T-helper 17 cell (primary cell): ENCODE data around the gene BNIP5. TPM values are rescaled to one million over a fixed set of nuclear protein-coding genes. Genes with fewer than 3 reads are reported as not detected.

Experiments used
- ATAC-seq: fragments of 150-1000 bp; cut with Tn5 transposase; 2 replicates; pipeline ENCODE4 v1.10.0; 2021; ENCODE audit warnings: mild to moderate bottlenecking, moderate library complexity
- DNase-seq, 3 donors: peaks; one replicate each; pipeline versions ENCODE4 v3.0.0 to v3.0.0-alpha.2; 2020 to 2021
- H3K9me3 ChIP-seq: one replicate; pipeline ENCODE4 v1.7.0; 2013; ENCODE audit warnings: low read length, mild to moderate bottlenecking; ENCODE audit not compliant: control insufficient read depth, poor library complexity, severe bottlenecking
- H3K27ac Mint-ChIP-seq: one replicate; pipeline ENCODE4 v1.8.0; 2022; ENCODE audit warnings: mild to moderate bottlenecking, moderate library complexity, mixed read lengths
- H3K27me3 Mint-ChIP-seq: one replicate; pipeline ENCODE4 v1.8.0; 2022; ENCODE audit warnings: mixed read lengths
- H3K36me3 Mint-ChIP-seq: one replicate; pipeline ENCODE4 v1.8.0; 2022; ENCODE audit warnings: low read depth, mixed read lengths
- H3K4me1 Mint-ChIP-seq: one replicate; pipeline ENCODE4 v1.8.0; 2022; ENCODE audit warnings: mild to moderate bottlenecking, mixed read lengths
- H3K4me3 Mint-ChIP-seq: one replicate; pipeline ENCODE4 v1.8.0; 2022; ENCODE audit warnings: mild to moderate bottlenecking, moderate library complexity, mixed read lengths
- total RNA-seq, 4 donors: library from RNA in 2 of 4; stranded (reverse) in 2 of 4; gene quantifications; one replicate each; pipeline ENCODE4 v1.2.3 and lab custom pipeline; 2022 to 2026

The BNIP5 gene
- total RNA-seq, 2 donors from 2014 or later: not detected

DNA sequence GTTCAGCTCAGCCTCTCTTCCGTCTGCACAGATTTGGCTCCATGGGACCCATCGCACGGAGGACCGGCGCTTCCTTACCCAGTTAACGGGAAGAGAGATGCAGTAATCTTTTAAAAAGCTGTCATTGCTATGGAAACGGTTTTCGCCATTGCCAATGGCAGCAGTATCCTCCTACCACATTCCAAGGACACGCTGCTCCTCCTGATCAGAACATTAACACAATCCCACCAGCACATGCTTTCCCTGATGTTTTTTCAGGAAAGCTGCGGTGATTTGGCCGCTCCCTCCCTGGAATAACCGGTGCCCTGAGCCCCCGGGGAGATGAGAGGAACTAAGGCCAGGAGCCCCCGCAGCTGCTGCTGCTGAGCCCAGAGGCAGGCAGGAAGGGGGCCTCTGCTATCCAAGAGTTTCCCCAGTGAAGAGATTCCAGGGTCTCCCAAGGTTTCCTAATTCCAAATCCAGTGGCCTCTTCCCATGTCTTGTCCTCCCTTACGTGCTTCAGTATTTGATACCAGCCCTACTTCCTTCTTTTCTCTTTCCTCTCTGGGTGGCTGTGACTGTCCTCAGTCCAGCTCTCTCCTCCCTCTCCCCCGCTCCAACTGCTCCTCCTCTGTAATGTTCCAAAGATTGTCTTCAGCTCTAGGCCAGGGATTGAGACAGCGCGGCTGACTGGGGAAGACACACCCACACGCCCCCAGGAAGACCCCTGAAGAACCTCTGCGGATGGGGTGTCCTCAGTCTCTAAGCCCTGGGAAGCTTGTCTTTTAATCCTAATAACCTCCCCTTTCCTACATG, 2.6 kb downstream of the BNIP5 start:
- H3K36me3 Mint-ChIP-seq: peaks cover 10% of the 10 kb centered on the region
- ATAC-seq (no peak), DNase-seq (no peak)
- H3K27ac Mint-ChIP-seq: no peak overlapping the region
- H3K4me1 Mint-ChIP-seq: peaks cover 14% of the 10 kb centered on the region
- H3K27me3 Mint-ChIP-seq: peaks cover 45% of the 10 kb centered on the region
- H3K9me3 ChIP-seq: no peaks in the 10 kb centered on the region
- peak overlapping the region; percentile 56 for H3K4me3 Mint-ChIP-seq

DNA sequence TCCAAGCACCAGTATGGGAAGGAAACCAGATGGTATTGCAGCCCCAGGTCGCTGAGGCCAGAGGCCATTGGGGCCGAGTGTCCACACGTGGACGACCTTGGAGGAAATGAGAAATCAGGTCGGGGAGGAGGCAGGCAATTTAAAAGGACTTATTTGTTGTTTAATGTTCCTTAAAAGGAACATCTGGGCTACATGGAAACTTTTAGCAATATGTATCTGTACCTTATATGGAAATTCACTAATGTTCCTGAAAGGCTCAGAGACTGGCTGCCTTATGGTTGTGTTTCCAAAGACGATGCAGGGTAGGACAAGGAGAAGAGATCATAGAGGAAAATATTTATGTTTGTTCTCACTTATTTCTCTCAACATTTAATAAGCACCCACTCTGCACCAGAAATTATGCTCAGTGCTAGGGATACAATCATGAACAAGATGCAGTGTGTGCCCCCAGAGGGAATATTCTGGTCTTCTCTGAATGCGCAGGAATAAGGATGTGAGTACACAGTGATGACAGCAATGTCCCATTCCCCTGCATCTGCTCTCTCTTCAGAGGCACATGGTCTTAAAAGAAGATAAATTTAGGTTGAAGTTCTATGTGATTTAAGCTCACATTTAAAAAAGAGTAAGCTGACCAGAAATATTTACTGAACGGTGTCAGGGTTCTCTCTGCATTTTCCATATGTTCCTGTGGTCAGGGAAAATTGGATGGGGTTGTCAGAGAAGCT, 3.4 kb downstream of the BNIP5 start:
- Mint-ChIP-seq H3K4me3 (no peak overlapping the region), H3K4me1 (peaks cover 12% of the 10 kb centered on the region), H3K36me3 (peaks cover 8% of the 10 kb centered on the region)

GRCh38 chr6:36331381-36331780, 5.3 kb downstream of the BNIP5 start:
- H3K9me3 ChIP-seq: no peaks in the 10 kb centered on the region
- H3K36me3 Mint-ChIP-seq: peaks cover 8% of the 10 kb centered on the region

More for the DNA sequence above, 3.4 kb downstream of the BNIP5 start:
- Mint-ChIP-seq H3K27me3 (peaks cover 45% of the 10 kb centered on the region), H3K27ac (no peak overlapping the region)
- ATAC-seq (no peak), DNase-seq (no peak)
- H3K9me3 ChIP-seq: no peaks in the 10 kb centered on the region

DNA sequence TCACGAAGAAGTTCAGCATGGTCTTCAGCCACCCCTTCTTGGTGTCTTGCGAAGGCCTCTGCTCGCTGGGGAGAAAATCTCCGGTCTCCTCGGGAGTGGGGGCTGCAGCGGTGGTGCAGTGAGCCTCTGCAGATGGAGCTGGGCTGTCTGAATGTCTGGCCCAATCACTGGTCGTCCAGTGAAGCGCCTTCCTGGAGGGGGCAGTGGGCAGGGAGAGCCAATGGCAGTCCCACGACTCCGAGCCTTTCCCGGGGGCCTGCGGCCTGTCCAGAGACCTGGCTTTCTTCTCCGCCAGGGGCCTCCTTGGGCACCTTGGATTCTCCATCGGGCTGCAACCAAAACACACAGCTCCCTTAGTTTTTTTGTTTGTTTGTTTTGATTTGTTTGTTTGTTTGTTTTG, 6.3 kb downstream of the BNIP5 start:
- Mint-ChIP-seq H3K36me3 (peaks cover 8% of the 10 kb centered on the region), H3K27me3 (peaks cover 41% of the 10 kb centered on the region), H3K4me3 (no peak overlapping the region), H3K4me1 (peaks cover 6% of the 10 kb centered on the region), H3K27ac (no peak overlapping the region)
- DNase-seq: no peak
- H3K9me3 ChIP-seq: no peaks in the 10 kb centered on the region
- no peak for ATAC-seq

More at GRCh38 chr6:36331381-36331780, 5.3 kb downstream of the BNIP5 start:
- DNase-seq (no peak), ATAC-seq (no peak)
- Mint-ChIP-seq H3K4me3 (no peak overlapping the region), H3K4me1 (peaks cover 6% of the 10 kb centered on the region), H3K27ac (no peak overlapping the region), H3K27me3 (peaks cover 45% of the 10 kb centered on the region)

GRCh38 chr6:36329798-36330291, 6.8 kb downstream of the BNIP5 start:
- no peak overlapping the region for H3K4me3 Mint-ChIP-seq
- H3K27ac Mint-ChIP-seq: no peak overlapping the region
- peaks cover 6% of the 10 kb centered on the region for H3K4me1 Mint-ChIP-seq

DNA sequence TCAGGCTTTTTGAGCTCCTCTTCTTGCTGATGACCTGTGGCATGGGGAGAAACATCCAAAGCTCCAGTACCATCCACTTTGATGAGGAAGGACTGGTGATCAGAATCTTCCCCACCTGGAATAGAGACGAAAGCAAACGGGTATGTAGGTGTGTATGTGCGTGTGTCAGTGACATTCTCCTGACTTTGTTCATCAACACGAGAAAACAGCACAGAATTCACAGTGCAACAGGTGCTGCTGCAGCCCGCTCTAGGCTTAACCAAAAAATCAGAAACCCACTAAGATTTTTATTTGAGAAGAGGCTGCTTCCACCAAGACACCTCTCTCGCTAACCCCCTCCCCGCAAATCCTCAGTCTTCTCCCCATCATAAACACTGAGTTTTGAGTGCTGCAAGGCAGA, 8.1 kb downstream of the BNIP5 start:
- peaks cover 5% of the 10 kb centered on the region for H3K36me3 Mint-ChIP-seq
- ATAC-seq (no peak), DNase-seq (no peak)
- H3K4me3 Mint-ChIP-seq: no peak overlapping the region
- H3K27me3 Mint-ChIP-seq: peaks cover 29% of the 10 kb centered on the region
- H3K9me3 ChIP-seq: no peaks in the 10 kb centered on the region
- no peak overlapping the region for H3K27ac Mint-ChIP-seq
- peaks cover 6% of the 10 kb centered on the region for H3K4me1 Mint-ChIP-seq

More at GRCh38 chr6:36329798-36330291, 6.8 kb downstream of the BNIP5 start:
- ATAC-seq (no peak), DNase-seq (no peak)
- peaks cover 37% of the 10 kb centered on the region for H3K27me3 Mint-ChIP-seq
- peaks cover 5% of the 10 kb centered on the region for H3K36me3 Mint-ChIP-seq
- H3K9me3 ChIP-seq: no peaks in the 10 kb centered on the region

DNA sequence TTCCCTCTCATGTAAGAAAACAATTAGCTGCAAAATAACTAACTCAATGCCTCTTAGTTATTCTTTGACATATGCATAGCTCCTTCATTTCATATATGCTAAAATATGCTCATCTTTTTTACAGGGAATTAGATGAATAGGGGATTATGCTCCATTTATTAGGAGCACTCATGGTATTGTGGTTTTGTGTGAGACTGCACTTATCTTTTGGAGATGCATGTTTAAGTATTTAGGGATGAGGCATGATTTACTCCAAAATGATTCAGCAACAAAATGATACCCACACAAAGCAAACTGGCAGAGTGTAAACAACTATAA, 8.8 kb downstream of the BNIP5 start:
- no peak overlapping the region for H3K4me3 Mint-ChIP-seq
- peaks cover 5% of the 10 kb centered on the region for H3K36me3 Mint-ChIP-seq
- no peak overlapping the region for H3K27ac Mint-ChIP-seq
- DNase-seq (no peak), ATAC-seq (no peak)
- peaks cover 6% of the 10 kb centered on the region for H3K4me1 Mint-ChIP-seq
- H3K27me3 Mint-ChIP-seq: peaks cover 21% of the 10 kb centered on the region
- no peaks in the 10 kb centered on the region for H3K9me3 ChIP-seq

DNA sequence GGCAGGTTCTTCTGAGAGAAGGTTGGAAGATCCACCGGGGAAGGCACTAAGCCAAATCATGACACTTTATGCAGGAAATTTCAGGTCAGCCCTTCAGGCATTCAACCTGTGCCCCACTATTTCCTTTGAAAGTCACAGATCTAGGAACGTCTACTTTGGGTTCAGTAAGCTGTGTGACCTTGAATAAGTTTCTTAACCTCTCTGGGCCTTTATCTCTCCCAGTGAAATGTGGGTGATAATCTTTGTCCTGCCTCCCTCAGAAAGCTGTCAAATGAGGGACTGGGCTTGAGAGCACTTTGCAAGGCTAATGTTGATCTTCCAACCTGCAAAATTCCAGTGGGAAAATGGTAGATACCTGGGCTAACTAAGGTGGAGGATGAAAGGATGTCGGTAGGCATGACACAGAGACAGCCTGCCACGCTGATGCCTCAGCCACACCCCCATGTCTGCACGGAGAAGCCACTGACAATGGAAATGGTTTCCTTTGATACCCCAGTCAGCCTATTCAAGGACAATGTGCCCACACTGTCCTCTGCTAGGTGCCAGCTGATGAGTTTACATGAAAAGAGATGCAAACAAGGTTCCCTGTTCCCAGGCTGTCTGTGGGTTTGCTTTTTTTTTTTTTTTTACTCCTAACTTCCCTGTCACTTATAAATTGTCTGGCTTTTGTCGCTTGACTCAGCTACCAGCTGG, 9.3 kb downstream of the BNIP5 start:
- no peak for ATAC-seq
- DNase-seq: no peak
- peaks cover 5% of the 10 kb centered on the region for H3K36me3 Mint-ChIP-seq
- no peak overlapping the region for H3K4me3 Mint-ChIP-seq
- peaks cover 6% of the 10 kb centered on the region for H3K4me1 Mint-ChIP-seq
- H3K27ac Mint-ChIP-seq: no peak overlapping the region
- no peaks in the 10 kb centered on the region for H3K9me3 ChIP-seq
- H3K27me3 Mint-ChIP-seq: peaks cover 16% of the 10 kb centered on the region

- Mint-ChIP-seq H3K4me3 (no peak overlapping the region), H3K36me3 (no peaks in the 10 kb centered on the region), H3K27me3 (peaks cover 10% of the 10 kb centered on the region), H3K27ac (no peak overlapping the region), H3K4me1 (peaks cover 2% of the 10 kb centered on the region)
- DNase-seq (no peak), ATAC-seq (no peak)
- H3K9me3 ChIP-seq: no peaks in the 10 kb centered on the region
Measured at GRCh38 chr6:36326356-36326995, 10.2 kb downstream of the BNIP5 start.

- ATAC-seq: no peak
- no peaks in the 10 kb centered on the region for H3K36me3 Mint-ChIP-seq
- no peak for DNase-seq
- H3K9me3 ChIP-seq: no peaks in the 10 kb centered on the region
- no peak overlapping the region for H3K4me3 Mint-ChIP-seq
- H3K27me3 Mint-ChIP-seq: peaks cover 10% of the 10 kb centered on the region
- H3K27ac Mint-ChIP-seq: no peak overlapping the region
- H3K4me1 Mint-ChIP-seq: peaks cover 2% of the 10 kb centered on the region
Measured at GRCh38 chr6:36324715-36325114, 12.0 kb downstream of the BNIP5 start.

GRCh38 chr6:36324191-36324590, 12.5 kb downstream of the BNIP5 start:
- Mint-ChIP-seq H3K4me3 (no peak overlapping the region), H3K27me3 (peaks cover 10% of the 10 kb centered on the region)

GRCh38 chr6:36323062-36323461, 13.6 kb downstream of the BNIP5 start:
- Mint-ChIP-seq H3K27ac (peak overlapping the region; percentile 59), H3K36me3 (no peaks in the 10 kb centered on the region), H3K27me3 (peaks cover 11% of the 10 kb centered on the region), H3K4me1 (peaks cover 2% of the 10 kb centered on the region), H3K4me3 (no peak overlapping the region)
- DNase-seq: no peak
- H3K9me3 ChIP-seq: no peaks in the 10 kb centered on the region
- ATAC-seq: no peak

More at GRCh38 chr6:36324191-36324590, 12.5 kb downstream of the BNIP5 start:
- no peaks in the 10 kb centered on the region for H3K9me3 ChIP-seq
- no peak for DNase-seq
- no peak for ATAC-seq
- Mint-ChIP-seq H3K36me3 (no peaks in the 10 kb centered on the region), H3K27ac (no peak overlapping the region), H3K4me1 (peaks cover 2% of the 10 kb centered on the region)

DNA sequence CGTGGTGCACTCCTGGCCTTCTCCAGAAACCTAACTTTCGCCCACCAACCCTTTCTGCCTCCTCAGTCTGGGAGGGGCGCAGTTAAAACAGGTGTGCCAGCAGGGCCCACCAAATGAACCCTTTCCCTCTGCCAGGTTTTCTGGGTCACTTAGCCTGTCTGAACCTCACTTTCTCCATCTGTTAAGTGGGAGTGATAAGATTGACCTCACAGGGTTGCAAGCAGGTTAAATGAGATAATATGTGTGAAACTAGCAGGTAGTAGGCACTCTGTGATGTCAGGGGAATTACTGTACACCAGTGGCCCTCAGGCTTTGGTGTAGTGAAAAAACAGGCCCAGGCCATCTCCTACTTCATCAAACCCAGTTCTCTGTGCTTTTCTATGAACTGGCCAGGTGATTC, 14.1 kb downstream of the BNIP5 start:
- DNase-seq (no peak), ATAC-seq (no peak)
- H3K27ac Mint-ChIP-seq: no peak overlapping the region
- peaks cover 16% of the 10 kb centered on the region for H3K27me3 Mint-ChIP-seq
- no peaks in the 10 kb centered on the region for H3K9me3 ChIP-seq
- no peaks in the 10 kb centered on the region for H3K4me1 Mint-ChIP-seq
- no peaks in the 10 kb centered on the region for H3K36me3 Mint-ChIP-seq
- no peak overlapping the region for H3K4me3 Mint-ChIP-seq
